Body of pancreas (tissue), 4 donors: Measurements from ENCODE around the gene ACSBG1. TPM values are rescaled to one million over a fixed set of nuclear protein-coding genes. Genes with fewer than 3 reads are reported as not detected.

ENCODE experiments used
- ATAC-seq: fragments of 150-250 bp; one replicate; pipeline ENCODE4 v1.9.1; 2016
- DNase-seq, 4 donors: peaks; one replicate each; pipeline ENCODE4 v3.0.0-alpha.2; 2019
- H3K27ac ChIP-seq, 4 donors: fragments of 200-600 bp; sonication (generic); 1 replicate in 3 of 4; 2 replicates in 1 of 4; pipeline versions ENCODE4 v1.5.1 to v1.6.1; 2016 to 2019; ENCODE audit warnings: mild to moderate bottlenecking in 1 of 4, mixed read lengths in 1 of 4, moderate library complexity in 1 of 4
- H3K27me3 ChIP-seq, 2 donors: fragments of 200-600 bp; sonication (generic); one replicate each; pipeline ENCODE4 v1.6.0; 2016; ENCODE audit warnings: mild to moderate bottlenecking in 1 of 2
- H3K36me3 ChIP-seq, 2 donors: fragments of 200-600 bp; sonication (generic); replicated peaks in 1 of 2; 2 replicates each; pipeline ENCODE4 v1.5.1; 2016; ENCODE audit warnings: low read depth in 2 of 2; ENCODE audit not compliant: insufficient read depth in 1 of 2
- H3K4me1 ChIP-seq: fragments of 200-600 bp; sonication (generic); one replicate; pipeline ENCODE4 v1.6.0; 2016
- H3K4me3 ChIP-seq, 2 donors: fragments of 200-600 bp; sonication (generic); 1 replicate in 1 of 2; 2 replicates in 1 of 2; pipeline ENCODE4 v1.5.1; 2016 to 2019
- H3K9me3 ChIP-seq, 3 donors: fragments of 200-600 bp; sonication (generic); 1 replicate in 2 of 3; 2 replicates in 1 of 3; pipeline ENCODE4 v1.5.1; 2016
- POLR2A ChIP-seq, 3 donors: fragments of 450-650 bp; IDR thresholded peaks; one replicate each; pipeline ENCODE4 v1.6.1; 2016; ENCODE audit warnings: antibody characterized with exemption in 3 of 3, mild to moderate bottlenecking in 2 of 3
- WGBS, 2 donors: methylation state at CpG; one replicate each; pipeline ENCODE4 v1.1.5; 2017; 5-methylcytosine and 5-hydroxymethylcytosine counted together
- intact Hi-C: fragments of 100-400 bp; cut with DNase I; formaldehyde crosslinking; loops from one replicate; pipeline ENCODE4 v1.15.1; 2023
- total RNA-seq, 2 donors: library from RNA; depleted of rRNA; stranded (reverse); fragments of >200 nt; gene quantifications; one replicate each; pipeline ENCODE4 v1.1.0, GENCODE V29; 2016
- TF ChIP-seq, protein P1 (sequence below), 7 experiments: fragments of 450-650 bp in 4 of 7; fragments of 200-600 bp in 3 of 7; sonication (generic) in 3 of 7; IDR thresholded peaks; one replicate each; pipeline ENCODE4 v1.5.1; 2016 to 2019; ENCODE audit warnings: antibody characterized with exemption in 7 of 7

ACSBG1 gene
- total RNA-seq, 2 donors from 2014 or later, result not detected

DNA sequence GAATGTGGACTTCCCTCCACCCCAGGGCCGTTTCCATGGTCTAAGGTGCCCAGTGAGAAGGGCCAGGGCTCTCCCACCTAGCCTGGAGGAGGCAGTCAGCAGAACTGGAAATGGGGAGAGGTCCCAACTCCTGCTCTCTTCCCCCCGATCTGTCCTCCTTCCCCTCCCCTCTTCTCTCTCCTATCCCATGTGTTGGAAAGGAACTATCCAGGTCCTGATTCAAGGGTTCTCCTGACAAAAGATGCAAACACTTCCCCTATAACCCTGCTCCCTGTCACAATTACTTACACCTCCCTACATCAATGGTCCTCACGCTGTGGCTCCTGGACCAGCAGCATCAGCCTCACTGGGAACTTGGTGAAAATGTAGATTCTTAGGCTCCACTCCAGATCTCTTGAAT is 109.1 kb downstream of the ACSBG1 start:
- Histone ChIP-seq H3K9me3 (no peaks in the 10 kb centered on the region), H3K4me3 (no peak overlapping the region), H3K4me1 (no peaks in the 10 kb centered on the region), H3K27me3 (no peaks in the 10 kb centered on the region), H3K27ac (no peak overlapping the region), H3K36me3 (no peaks in the 10 kb centered on the region)
- 71 to 87% methylated on average over 3 of the region's 3 CpGs for WGBS, 2 donors
- intact Hi-C loops, result no loop called here
- ATAC-seq (no peak), DNase-seq (no peak)
- TF ChIP-seq, protein P1, sequence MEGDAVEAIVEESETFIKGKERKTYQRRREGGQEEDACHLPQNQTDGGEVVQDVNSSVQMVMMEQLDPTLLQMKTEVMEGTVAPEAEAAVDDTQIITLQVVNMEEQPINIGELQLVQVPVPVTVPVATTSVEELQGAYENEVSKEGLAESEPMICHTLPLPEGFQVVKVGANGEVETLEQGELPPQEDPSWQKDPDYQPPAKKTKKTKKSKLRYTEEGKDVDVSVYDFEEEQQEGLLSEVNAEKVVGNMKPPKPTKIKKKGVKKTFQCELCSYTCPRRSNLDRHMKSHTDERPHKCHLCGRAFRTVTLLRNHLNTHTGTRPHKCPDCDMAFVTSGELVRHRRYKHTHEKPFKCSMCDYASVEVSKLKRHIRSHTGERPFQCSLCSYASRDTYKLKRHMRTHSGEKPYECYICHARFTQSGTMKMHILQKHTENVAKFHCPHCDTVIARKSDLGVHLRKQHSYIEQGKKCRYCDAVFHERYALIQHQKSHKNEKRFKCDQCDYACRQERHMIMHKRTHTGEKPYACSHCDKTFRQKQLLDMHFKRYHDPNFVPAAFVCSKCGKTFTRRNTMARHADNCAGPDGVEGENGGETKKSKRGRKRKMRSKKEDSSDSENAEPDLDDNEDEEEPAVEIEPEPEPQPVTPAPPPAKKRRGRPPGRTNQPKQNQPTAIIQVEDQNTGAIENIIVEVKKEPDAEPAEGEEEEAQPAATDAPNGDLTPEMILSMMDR (IDR thresholded peaks at IDR 0.05), result no peak
- no peak for TF ChIP-seq POLR2A (IDR thresholded peaks at IDR 0.05)

DNA sequence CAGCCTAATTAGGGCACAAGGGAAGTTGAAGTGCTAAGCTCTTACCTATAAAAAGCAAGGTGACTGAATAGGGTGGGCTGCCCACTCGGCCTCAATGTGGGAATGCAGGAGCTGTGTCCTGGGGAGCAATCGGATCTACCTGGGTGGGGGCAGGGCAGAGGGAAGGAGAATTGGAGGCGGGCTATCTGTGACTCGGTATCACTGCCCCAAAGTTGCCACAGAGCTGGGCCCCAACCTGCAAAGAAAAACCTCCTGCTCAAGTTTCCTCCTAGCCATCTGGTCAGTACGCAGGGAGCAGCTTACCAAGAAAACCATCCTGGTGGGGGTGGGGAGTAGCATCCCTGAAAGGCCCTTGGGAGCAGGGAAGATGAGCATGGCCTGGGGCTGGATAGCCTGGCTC is 113.8 kb downstream of the ACSBG1 start:
- DNase-seq (no peak), ATAC-seq (no peak)
- WGBS, 2 donors, result 76 to 85% methylated on average over 5 of the region's 5 CpGs
- no peak overlapping the region for H3K4me3 ChIP-seq
- H3K27ac ChIP-seq, result no peak overlapping the region
- intact Hi-C loops, result no loop called here
- H3K36me3 ChIP-seq, result no peaks in the 10 kb centered on the region
- TF ChIP-seq, protein P1 (IDR thresholded peaks at IDR 0.05), result no peak
- no peak for TF ChIP-seq POLR2A (IDR thresholded peaks at IDR 0.05)
- H3K4me1 ChIP-seq, result no peaks in the 10 kb centered on the region
- no peaks in the 10 kb centered on the region for H3K27me3 ChIP-seq
- H3K9me3 ChIP-seq, result no peaks in the 10 kb centered on the region

Other genes starting within 250 kb of the ACSBG1 start
- gene TBC1D2B, start 156.9 kb downstream of the ACSBG1 start, total RNA-seq, result 10 to 100 TPM; 35.6 to 42.3 TPM
- gene SH2D7, start 142.0 kb downstream of the ACSBG1 start, total RNA-seq, result not detected
- gene CIB2, start 103.1 kb downstream of the ACSBG1 start, total RNA-seq, result 1 to 10 TPM; 3.4 to 6.9 TPM
- gene IDH3A, start 85.2 kb downstream of the ACSBG1 start, total RNA-seq, result 10 to 100 TPM; 17.8 to 39.7 TPM
- 1 to 10 TPM; 5.9 to 8.0 TPM for gene DNAJA4, start 30.0 kb upstream of the ACSBG1 start, total RNA-seq
- 10 to 100 TPM; 30.3 to 31.4 TPM for gene SKIC8, start 65.0 kb upstream of the ACSBG1 start, total RNA-seq
- gene CRABP1, start 105.8 kb upstream of the ACSBG1 start, total RNA-seq, result 1 to 10 TPM in 1 of 2 donors, not detected in 1; 1.6 TPM
- 10 to 100 TPM; 16.2 to 31.9 TPM for gene IREB2, start 203.7 kb upstream of the ACSBG1 start, total RNA-seq